ENCODE results near the gene CST7.

DNA sequence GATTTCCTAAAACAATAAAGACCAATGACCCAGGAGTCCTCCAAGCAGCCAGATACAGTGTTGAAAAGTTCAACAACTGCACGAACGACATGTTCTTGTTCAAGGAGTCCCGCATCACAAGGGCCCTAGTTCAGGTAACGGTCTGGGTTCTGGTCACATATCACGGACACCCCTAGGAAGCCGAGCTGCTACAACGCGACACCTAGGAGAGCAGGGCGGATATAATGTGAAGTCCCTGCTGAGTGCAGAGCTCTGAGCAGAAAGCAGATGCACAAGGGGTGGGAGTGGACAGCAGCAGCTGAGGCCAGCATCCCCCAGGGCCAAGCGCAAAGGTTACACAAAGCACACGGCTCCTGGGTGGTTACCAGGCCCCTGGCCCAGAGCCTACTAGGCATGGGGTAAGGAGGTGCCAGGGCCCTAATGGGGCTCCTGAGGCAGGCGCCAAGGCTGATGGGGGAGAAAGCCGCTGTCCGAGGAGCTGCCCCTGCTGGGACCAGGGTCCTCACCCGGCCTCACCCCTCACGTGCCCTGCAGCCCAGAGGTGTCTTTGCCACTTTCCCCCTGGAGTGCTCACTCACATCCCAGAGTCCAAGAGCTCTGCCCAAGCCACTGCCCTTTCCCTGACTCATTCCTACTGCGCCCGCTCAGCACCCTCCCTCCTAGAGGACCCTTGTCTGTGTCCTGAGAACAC lies 8.4 kb downstream of the CST7 start:
- TF ChIP-seq, protein P1, sequence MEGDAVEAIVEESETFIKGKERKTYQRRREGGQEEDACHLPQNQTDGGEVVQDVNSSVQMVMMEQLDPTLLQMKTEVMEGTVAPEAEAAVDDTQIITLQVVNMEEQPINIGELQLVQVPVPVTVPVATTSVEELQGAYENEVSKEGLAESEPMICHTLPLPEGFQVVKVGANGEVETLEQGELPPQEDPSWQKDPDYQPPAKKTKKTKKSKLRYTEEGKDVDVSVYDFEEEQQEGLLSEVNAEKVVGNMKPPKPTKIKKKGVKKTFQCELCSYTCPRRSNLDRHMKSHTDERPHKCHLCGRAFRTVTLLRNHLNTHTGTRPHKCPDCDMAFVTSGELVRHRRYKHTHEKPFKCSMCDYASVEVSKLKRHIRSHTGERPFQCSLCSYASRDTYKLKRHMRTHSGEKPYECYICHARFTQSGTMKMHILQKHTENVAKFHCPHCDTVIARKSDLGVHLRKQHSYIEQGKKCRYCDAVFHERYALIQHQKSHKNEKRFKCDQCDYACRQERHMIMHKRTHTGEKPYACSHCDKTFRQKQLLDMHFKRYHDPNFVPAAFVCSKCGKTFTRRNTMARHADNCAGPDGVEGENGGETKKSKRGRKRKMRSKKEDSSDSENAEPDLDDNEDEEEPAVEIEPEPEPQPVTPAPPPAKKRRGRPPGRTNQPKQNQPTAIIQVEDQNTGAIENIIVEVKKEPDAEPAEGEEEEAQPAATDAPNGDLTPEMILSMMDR (IDR thresholded peaks at IDR 0.05) = no peak
- TF ChIP-seq POLR2A (IDR thresholded peaks at IDR 0.05) = no peak

Data from right lobe of liver (tissue), 4 donors.